Tibial nerve (tissue), 4 donors: Measurements from ENCODE around the gene PRELID1. TPM values are rescaled to one million over a fixed set of nuclear protein-coding genes. Genes with fewer than 3 reads are reported as not detected.
A peak's percentile ranks its signal among the peaks of the same experiment; 100 is the strongest.
"Not testable (repeated sequence)": the region's sequence is repeated elsewhere in the genome, so short reads cannot be mapped to it uniquely, and the experiment has no call there.

Source experiments
- DNase-seq, 2 donors: peaks; one replicate each; pipeline ENCODE4 v3.0.0-alpha.2; 2019; ENCODE audit warnings: low spot score in 2 of 2
- H3K27ac ChIP-seq, 4 donors: fragments of 200-600 bp; sonication (generic) in 3 of 4; one replicate each; pipeline ENCODE4 v1.5.1; 2017 to 2019; ENCODE audit warnings: mild to moderate bottlenecking in 1 of 4
- H3K27me3 ChIP-seq, 2 donors: fragments of 200-600 bp; sonication (generic) in 1 of 2; one replicate each; pipeline versions ENCODE4 v1.5.1 to v1.6.0; 2017 to 2019
- H3K36me3 ChIP-seq, 3 donors: fragments of 200-600 bp; sonication (generic); one replicate each; pipeline ENCODE4 v1.5.1; 2018 to 2019
- H3K4me1 ChIP-seq, 4 donors: fragments of 200-600 bp; sonication (generic) in 3 of 4; one replicate each; pipeline ENCODE4 v1.5.1; 2017 to 2019
- H3K4me3 ChIP-seq, 4 donors: fragments of 200-600 bp; sonication (generic) in 3 of 4; one replicate each; pipeline ENCODE4 v1.5.1; 2017 to 2019; ENCODE audit warnings: mild to moderate bottlenecking in 1 of 4, moderate library complexity in 1 of 4
- H3K9me3 ChIP-seq, 4 donors: fragments of 200-600 bp; sonication (generic) in 3 of 4; one replicate each; pipeline ENCODE4 v1.5.1; 2017 to 2019
- CTCF ChIP-seq, 5 experiments: fragments of 200-600 bp in 3 of 5; fragments of 450-650 bp in 2 of 5; sonication (generic) in 3 of 5; IDR thresholded peaks; one replicate each; pipeline ENCODE4 v1.5.1; 2016 to 2019; ENCODE audit warnings: antibody characterized with exemption in 5 of 5, mild to moderate bottlenecking in 3 of 5, moderate library complexity in 2 of 5
- EP300 ChIP-seq, 2 donors: sonication (generic); formaldehyde crosslinking; IDR thresholded peaks; one replicate each; pipeline ENCODE4 v1.6.1; 2017; ENCODE audit warnings: antibody characterized with exemption in 2 of 2, mild to moderate bottlenecking in 1 of 2
- POLR2A ChIP-seq, 2 donors: fragments of 450-650 bp; IDR thresholded peaks; one replicate each; pipeline ENCODE4 v1.6.1; 2017; ENCODE audit warnings: antibody characterized with exemption in 2 of 2, mild to moderate bottlenecking in 2 of 2, moderate library complexity in 2 of 2
- WGBS, 2 donors: methylation state at CpG; one replicate each; pipeline ENCODE4 v1.1.5; 2018; 5-methylcytosine and 5-hydroxymethylcytosine counted together
- total RNA-seq, 4 donors: library from RNA; depleted of rRNA; stranded (reverse); fragments of >200 nt; gene quantifications; one replicate each; pipeline ENCODE4 v1.1.0, GENCODE V29; 2016

Gene PRELID1
- total RNA-seq, 4 donors from 2014 or later: 52.6 to 87.0 (median 65.2) TPM

- H3K27ac ChIP-seq: peak overlapping the region; percentile 18 to 89 (median 76)
- peaks cover 0 to 64% (median 42%) of the 10 kb centered on the region in 4 donors for H3K4me1 ChIP-seq
- TF ChIP-seq EP300 (IDR thresholded peaks at IDR 0.05): no peak
- DNase-seq: no peak
- H3K4me3 ChIP-seq: peak overlapping the region; percentile 56 to 94 (median 74)
- WGBS, 2 donors: 21 to 22% methylated on average over 22 to 23 of the region's 24 CpGs
- peaks cover 0 to 32% (median 0%) of the 10 kb centered on the region in 3 donors for H3K36me3 ChIP-seq
- no peaks in the 10 kb centered on the region for H3K27me3 ChIP-seq
- H3K9me3 ChIP-seq: no peaks in the 10 kb centered on the region
These were observed 1.1 kb upstream of the PRELID1 start for GRCh38 chr5:177302354-177303110.

- Histone ChIP-seq H3K27ac (peak overlapping the region; percentile 18 to 89 (median 76)), H3K4me1 (peaks cover 0 to 65% (median 42%) of the 10 kb centered on the region in 4 donors)
These were observed 359 bp downstream of the PRELID1 start for GRCh38 chr5:177303925-177304391.

GRCh38 chr5:177304392-177305119, 957 bp downstream of the PRELID1 start:
- no peaks in the 10 kb centered on the region for H3K9me3 ChIP-seq
- H3K27ac ChIP-seq: peak overlapping the region in 2 of 4 donors; percentile 87 to 89
- no peak for DNase-seq
- peaks cover 0 to 62% (median 41%) of the 10 kb centered on the region in 4 donors for H3K4me1 ChIP-seq
- H3K4me3 ChIP-seq: peak overlapping the region; percentile 56 to 94 (median 74)
- 32 to 40% methylated on average over 17 to 19 of the region's 19 CpGs for WGBS, 2 donors
- peaks cover 0 to 45% (median 0%) of the 10 kb centered on the region in 3 donors for H3K36me3 ChIP-seq
- no peaks in the 10 kb centered on the region for H3K27me3 ChIP-seq
- no peak for TF ChIP-seq EP300 (IDR thresholded peaks at IDR 0.05)
- no peak for TF ChIP-seq CTCF (IDR thresholded peaks at IDR 0.05)
- no peak for TF ChIP-seq POLR2A (IDR thresholded peaks at IDR 0.05)

More at GRCh38 chr5:177303925-177304391, 359 bp downstream of the PRELID1 start:
- peak overlapping the region; percentile 56 to 94 (median 74) for H3K4me3 ChIP-seq
- no peaks in the 10 kb centered on the region for H3K9me3 ChIP-seq
- peak in 1 of 2 donors; percentile 25 for TF ChIP-seq POLR2A (IDR thresholded peaks at IDR 0.05)
- no peak for TF ChIP-seq CTCF (IDR thresholded peaks at IDR 0.05)
- no peak for DNase-seq
- H3K36me3 ChIP-seq: peaks cover 0 to 41% (median 0%) of the 10 kb centered on the region in 3 donors
- 0 to 1% methylated on average over 14 to 25 of the region's 25 CpGs for WGBS, 2 donors
- no peaks in the 10 kb centered on the region for H3K27me3 ChIP-seq

GRCh38 chr5:177306103-177306640, 2.6 kb downstream of the PRELID1 start:
- H3K4me3 ChIP-seq, H3K27me3 ChIP-seq, H3K9me3 ChIP-seq, DNase-seq, H3K27ac ChIP-seq: not testable (repeated sequence)
- Histone ChIP-seq H3K36me3 (peaks cover 0 to 44% (median 0%) of the 10 kb centered on the region in 3 donors), H3K4me1 (peaks cover 0 to 55% (median 33%) of the 10 kb centered on the region in 4 donors)
- WGBS, 2 donors: 80 to 94% methylated on average over 11 of the region's 11 CpGs

- no peaks in the 10 kb centered on the region for H3K9me3 ChIP-seq
- peaks cover 0 to 55% (median 33%) of the 10 kb centered on the region in 4 donors for H3K4me1 ChIP-seq
- H3K36me3 ChIP-seq: peaks cover 0 to 38% (median 0%) of the 10 kb centered on the region in 3 donors
- 68 to 76% methylated on average over 14 of the region's 15 CpGs for WGBS, 2 donors
- DNase-seq: no peak
- no peaks in the 10 kb centered on the region for H3K27me3 ChIP-seq
- H3K4me3 ChIP-seq: no peak overlapping the region
- peak in 1 of 2 donors; percentile 65 for TF ChIP-seq EP300 (IDR thresholded peaks at IDR 0.05)
- TF ChIP-seq CTCF (IDR thresholded peaks at IDR 0.05): no peak
- no peak for TF ChIP-seq POLR2A (IDR thresholded peaks at IDR 0.05)
- no peak overlapping the region for H3K27ac ChIP-seq
These were observed 3.3 kb downstream of the PRELID1 start for GRCh38 chr5:177306674-177307543.
